Activated CD4-positive, CD25-positive, alpha-beta regulatory T cell (primary cell): ENCODE data around the gene KRT76.
"Not testable (repeated sequence)": the region's sequence is repeated elsewhere in the genome, so short reads cannot be mapped to it uniquely, and the experiment has no call there.

ENCODE experiments used
- DNase-seq, 4 experiments: peaks; one replicate each; lab custom pipeline; 2025; lab: John Stamatoyannopoulos, UW

The KRT76 gene

GRCh38 chr12:52759218-52759617, 17.9 kb downstream of the KRT76 start:
- DNase-seq = no peak

DNA sequence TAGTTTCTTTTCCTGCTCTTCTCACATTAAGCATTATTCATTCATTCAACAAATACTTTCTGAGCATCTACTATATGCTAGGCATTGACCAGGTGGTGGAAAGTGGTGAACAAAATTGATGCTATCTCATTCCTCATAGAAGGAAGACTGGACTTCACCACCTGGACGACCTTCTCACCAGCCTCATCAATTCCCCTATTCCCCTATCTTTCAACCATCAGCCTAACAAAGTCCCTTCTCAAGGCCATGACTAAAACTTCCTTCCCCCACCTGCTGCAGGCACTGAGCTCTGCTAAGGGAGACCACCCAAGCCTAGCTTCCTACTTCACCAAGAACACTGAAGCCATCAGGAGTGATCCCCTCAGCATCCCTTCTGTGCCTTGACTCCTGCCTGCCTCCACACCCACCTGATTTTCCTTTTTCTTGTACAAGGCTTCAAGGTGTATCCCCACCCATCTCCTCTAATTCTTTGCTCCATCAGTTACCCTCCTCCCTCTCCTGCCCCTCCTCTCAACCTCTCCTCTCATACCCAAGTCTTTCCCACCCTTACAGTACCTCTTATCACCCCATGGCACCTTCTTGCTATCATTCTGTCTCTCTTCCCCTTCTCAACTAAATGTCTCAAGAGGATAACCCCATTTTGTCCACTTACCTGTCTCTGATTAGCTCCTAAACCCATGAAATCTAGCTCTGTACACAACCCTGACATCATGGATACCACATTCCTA, 19.5 kb downstream of the KRT76 start:
- no peak for DNase-seq

GRCh38 chr12:52756281-52756960, 20.7 kb downstream of the KRT76 start:
- DNase-seq = no peak

DNA sequence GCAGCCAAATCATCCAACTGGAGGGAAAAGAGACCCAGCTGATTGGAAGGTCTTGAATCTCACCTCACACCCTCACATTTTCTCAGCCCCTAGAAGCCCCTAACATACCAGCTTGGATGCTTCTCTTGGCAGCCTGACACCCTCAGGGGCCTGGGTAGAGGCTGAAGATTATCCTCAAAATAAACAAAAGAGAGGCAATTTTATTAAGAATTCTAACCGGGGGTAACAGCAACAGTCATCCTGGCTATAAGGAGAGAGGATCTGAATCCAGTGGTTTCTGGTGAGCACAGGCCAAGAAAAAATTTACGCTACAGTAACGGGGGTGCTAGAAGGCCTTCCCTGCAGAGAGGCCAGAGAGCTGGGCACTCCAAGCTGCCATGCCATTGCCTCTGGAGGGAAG, 21.6 kb downstream of the KRT76 start:
- DNase-seq = no peak

DNA sequence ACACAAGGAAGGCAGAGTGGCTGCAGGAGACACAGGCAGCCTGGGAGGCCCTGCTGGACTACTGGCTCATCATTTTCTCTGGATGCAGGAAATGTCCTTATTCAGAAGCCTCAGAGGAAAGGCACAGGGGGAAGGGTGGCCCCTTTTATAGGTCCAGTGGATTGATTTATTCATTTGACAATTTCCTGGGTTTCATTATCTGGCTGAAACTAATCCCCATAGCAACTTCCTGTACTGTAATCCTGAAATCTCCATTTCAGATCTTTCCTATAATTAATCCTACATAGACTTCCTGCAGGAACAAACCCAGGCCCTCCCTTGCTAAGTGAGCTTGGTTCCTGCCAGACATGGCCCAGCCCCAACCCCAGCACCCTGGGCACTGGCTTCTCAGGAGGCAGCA, 23.0 kb downstream of the KRT76 start:
- no peak for DNase-seq

GRCh38 chr12:52753283-52753682, 23.9 kb downstream of the KRT76 start:
- DNase-seq = no peak

DNA sequence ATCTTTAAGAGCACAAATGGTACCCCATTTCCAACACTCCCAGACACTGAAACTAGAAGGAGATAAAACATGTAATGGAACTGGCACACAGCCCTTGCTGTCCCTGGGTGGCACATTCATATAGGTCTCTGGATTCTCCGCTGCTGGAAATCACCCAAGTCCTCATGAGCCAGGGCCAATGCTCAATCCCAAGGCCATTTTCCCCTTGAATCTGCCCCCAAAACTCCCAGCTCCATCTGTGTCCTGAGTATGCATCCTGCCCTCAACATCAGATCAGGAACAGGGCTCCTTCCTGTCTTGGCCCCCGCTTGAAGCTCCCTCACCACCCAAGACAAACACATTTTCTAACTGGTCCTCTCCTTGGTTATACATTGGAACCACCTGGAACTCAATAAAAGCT, 24.6 kb downstream of the KRT76 start:
- no peak for DNase-seq

DNA sequence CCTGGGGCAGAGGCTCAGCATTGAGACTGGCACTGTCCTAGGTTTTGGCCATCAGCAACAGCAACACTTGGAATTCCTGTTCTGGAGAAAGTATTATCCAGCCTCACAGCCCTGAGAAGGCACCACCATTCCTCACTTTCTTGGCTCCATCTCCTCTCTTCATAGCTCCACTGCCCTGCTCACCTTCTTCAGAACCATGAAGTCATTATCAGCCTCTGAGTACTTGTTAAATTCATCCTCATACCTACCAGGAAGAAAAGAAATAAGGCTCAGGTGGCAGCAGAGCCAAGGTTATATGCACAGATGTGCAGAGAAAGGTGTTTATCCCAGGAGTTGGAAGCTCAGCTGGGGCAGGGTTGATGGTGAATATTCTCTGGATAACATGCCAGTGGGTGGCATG, 25.4 kb downstream of the KRT76 start:
- no peak for DNase-seq

- DNase-seq = not testable (repeated sequence)
Measured at GRCh38 chr12:52750532-52750931, 26.6 kb downstream of the KRT76 start.

DNA sequence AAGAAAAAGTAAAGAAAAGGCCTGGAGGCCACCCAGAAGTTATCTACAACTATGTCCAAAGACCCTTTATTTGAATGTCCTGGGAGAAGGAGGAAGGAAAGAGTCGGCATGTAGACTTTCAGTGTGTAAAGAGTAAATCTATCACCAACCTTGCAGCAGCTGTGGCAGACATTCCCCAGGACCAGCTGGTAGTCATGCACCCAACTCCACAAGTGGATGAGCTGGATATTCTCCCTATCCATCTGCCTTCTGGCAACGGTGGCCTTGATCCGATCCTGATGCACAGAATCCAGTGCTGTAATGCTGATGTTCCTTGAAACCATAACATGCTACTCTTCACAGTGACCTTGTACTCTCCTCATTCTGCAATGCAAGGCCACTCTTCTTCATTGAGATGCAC, 27.3 kb downstream of the KRT76 start:
- DNase-seq = no peak

DNA sequence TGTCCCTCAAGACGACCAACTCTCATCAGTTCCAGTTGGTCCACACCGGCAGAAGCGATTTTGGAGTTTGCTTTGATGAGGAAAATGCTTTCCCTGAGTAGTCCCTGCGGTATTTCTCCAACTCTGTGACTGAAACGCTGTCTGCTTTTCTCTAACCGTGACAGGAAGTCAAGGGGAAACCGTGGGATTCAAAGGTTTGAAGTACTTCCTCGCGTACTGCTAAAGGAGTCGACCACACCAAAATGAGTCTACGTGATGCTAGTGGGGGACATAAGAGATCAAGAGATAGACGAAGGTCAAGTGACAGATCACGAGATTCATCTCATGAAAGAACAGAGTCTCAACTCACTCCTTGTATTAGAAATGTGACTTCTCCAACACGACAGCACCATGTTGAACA, 28.6 kb downstream of the KRT76 start:
- no peak for DNase-seq

DNA sequence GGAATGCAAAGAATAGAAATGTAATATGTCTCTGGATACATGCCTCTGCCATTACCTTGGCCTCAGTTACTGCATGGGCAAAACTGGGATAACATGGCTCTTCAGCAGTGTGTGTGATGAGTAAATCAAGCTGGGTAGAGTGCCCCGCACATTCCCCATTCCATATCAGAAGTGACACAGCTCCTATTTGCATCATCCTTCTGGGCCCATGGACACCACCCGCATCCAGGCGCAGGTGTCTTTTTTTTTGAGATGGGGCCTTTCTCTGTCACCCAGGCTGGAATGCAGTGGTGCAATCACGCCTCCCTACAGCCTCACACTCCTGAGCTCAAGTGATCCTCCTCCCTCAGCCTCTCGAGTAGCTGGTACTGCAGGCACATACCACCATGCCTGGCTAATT, 31.6 kb downstream of the KRT76 start:
- DNase-seq = no peak

DNA sequence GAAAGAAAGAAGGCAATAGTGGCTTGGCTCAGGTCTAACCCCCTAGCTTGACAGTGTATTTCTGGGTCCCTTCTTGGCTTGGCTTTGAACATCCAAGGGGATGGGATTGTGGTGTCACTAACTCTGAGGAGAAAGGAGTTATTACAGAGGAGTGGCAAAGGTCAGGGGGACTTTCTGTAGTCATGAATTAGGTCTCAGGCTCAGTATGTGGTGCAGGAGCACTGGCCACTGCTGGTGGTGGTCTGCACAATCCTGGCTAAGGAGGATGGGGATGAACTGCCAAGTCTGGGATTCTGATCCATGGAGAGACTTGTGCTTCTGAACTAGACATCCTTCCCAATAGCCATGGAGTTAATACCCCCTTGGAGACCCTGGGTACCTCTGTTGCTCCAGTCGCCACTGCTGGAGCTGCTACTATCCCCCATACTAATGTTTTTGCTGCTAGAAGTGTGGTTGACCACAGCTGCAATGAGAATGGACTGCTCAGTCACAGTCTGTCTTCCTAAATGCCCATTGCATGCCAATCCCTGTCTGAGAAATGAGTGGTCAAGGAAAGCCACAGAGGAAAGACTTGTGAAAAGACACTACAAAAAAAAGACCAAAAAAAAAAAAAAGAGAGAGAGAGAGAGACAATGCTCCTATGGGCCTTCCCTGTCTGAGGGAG, 32.5 kb downstream of the KRT76 start:
- no peak for DNase-seq

- no peak for DNase-seq
Measured at GRCh38 chr12:52742822-52743457, 34.2 kb downstream of the KRT76 start.

DNA sequence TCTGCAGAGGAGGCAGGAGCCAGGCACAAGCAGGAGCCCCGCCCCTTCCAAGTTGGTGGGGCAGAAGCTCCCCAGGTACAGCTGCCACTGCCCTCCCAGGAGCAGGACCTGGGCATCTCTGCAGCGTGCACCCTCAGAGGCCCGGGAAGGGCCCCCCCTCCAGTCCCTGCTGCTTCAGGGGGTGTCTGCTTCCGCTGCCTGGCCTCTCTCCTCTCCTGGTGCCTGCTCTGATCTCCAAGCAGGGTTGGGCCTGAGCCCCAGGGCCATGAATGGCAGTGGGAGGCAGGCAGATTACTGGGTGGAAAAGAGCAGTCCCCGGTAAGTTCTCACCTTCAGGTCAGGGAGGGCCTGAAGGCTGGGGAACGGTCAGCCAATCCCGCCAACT, 35.0 kb downstream of the KRT76 start:
- DNase-seq = no peak

DNA sequence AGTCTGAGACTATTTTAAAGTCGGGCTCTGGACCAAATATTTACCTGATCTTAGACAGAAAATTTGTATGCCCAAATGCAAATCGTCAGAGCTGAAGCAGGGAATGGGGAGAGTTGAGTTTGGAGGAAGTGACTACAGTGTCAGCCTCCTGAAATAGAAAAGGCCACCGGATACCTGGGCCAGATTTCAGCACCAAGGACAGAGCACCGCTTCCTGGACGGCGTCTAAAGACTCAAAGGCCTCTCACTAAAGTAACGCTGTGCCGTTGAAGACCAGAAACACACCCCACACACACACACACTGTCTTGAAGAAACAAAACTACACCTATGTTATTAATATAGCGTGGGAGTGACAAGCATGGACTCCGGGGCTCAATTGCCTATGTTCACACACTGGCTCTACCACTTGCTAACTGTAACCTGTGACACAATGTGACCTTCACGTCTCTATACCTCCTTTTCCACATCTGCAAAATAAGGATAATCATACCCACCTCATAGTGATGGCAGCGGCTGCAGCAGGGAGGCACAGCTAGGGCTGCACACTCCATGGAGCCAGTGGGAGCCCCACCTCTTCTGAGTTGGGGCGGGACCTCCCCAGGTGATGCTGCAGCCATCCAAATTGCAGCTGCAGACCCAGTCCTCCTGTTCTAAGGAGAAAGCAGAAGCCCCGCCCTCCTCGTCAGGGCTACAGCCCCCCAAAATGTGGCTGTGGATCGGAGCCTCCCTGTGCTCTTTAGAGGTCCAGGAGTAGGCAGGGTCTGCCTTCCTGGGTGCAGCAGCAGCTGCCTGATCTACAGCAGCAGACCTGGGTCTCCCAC, 35.6 kb downstream of the KRT76 start:
- peak in 3 of 4 experiments; percentile 4 to 9 (median 7) for DNase-seq

GRCh38 chr12:52740584-52740983, 36.6 kb downstream of the KRT76 start:
- no peak for DNase-seq

GRCh38 chr12:52739963-52740362, 37.2 kb downstream of the KRT76 start:
- no peak for DNase-seq

- no peak for DNase-seq
Measured at GRCh38 chr12:52735816-52736632, 41.1 kb downstream of the KRT76 start.

DNA sequence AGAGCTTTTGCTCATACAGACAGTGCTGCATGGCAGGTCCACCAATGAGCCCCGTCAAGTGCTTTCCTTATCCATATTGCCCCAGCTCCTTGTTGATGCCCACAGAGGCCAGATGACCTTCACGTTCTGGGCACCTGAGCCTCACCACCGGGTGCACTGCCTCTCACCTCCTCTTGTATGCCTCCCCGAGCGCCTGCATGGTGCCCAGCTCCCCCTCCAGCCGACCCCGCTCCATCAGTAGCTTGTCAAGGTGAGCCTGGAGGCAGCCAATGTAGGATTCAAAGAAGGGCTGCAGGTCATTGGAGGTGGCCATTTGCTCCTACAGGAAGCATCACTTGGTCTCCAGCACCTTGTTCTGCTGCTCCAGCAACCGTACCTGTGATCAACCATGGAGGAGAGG, 42.0 kb downstream of the KRT76 start:
- no peak for DNase-seq

GRCh38 chr12:52730793-52731192, 46.4 kb downstream of the KRT76 start:
- DNase-seq = no peak
